NCI-H82 treated with DMSO at 0.1 percent for 48 hours (cell line): ENCODE measurements around the gene TLR9.

Source experiments
- DNase-seq: peaks from one replicate; lab custom pipeline; 2025; ENCODE audit not compliant: unreplicated experiment; lab: John Stamatoyannopoulos, UW

Gene TLR9

DNA sequence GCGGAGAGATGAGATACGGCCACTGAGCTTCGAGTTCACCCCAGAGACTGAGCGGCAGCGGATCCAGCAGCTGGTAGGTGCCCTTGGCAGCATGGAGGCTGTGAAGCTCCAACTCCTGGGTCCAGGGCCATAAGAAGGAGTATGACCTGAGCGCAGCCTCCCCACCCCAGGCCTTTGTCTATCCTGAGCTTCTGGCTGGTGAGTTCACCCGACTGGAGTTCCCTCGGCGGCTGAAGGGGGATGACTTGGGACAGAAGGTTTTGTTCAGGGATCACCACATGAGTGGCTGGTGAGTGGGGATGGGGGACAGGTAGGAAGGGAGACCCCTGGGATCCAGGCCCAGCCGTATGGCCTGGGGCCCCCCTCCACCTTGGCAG, 22.7 kb upstream of the TLR9 start:
- DNase-seq: no peak

DNA sequence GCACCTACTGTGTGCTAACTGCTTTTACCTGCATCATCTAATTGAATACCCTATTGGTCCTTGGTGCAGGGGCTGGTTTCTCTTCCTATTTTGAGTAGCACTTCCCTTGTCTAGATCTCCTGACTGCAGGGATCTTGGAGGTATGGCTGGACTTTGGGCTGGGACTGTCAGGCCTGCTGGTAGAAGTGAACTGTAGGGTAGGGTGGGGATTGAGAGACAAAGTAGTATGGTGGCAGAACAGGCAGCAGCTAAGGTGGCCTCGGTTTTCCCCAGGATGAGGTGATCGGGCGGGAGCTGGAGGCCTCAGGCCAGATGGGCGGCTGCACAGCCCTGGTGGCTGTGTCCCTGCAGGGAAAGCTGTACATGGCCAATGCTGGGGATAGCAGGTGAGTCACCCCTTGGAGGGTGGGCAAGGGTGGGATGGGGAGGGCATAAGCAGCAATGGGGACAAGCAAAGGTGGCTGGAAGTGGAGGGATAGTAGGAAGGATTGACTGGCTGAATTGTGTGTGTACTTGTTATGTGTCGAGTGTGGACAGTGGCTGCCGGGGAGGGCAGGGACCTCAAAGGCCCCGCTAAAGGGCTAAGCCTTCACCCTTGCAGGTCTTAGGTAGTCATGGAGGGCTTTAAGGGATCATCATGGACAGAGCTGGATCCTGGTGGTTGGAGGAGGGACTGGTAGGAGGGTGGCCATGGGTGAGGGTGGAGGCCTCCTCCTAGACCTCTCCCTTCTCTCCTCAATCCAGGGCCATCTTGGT, 22.1 kb upstream of the TLR9 start:
- no peak for DNase-seq

GRCh38 chr3:52246728-52247408, 21.4 kb upstream of the TLR9 start:
- no peak for DNase-seq

- no peak for DNase-seq
Observed at GRCh38 chr3:52246264-52246620, 20.8 kb upstream of the TLR9 start.

GRCh38 chr3:52245322-52246263, 20.1 kb upstream of the TLR9 start, which contains the start of gene PPM1M:
PPM1M (plus strand) TSS chr3:52245759; CDS start chr3:52245825, 66 bp downstream.
- no peak for DNase-seq

DNA sequence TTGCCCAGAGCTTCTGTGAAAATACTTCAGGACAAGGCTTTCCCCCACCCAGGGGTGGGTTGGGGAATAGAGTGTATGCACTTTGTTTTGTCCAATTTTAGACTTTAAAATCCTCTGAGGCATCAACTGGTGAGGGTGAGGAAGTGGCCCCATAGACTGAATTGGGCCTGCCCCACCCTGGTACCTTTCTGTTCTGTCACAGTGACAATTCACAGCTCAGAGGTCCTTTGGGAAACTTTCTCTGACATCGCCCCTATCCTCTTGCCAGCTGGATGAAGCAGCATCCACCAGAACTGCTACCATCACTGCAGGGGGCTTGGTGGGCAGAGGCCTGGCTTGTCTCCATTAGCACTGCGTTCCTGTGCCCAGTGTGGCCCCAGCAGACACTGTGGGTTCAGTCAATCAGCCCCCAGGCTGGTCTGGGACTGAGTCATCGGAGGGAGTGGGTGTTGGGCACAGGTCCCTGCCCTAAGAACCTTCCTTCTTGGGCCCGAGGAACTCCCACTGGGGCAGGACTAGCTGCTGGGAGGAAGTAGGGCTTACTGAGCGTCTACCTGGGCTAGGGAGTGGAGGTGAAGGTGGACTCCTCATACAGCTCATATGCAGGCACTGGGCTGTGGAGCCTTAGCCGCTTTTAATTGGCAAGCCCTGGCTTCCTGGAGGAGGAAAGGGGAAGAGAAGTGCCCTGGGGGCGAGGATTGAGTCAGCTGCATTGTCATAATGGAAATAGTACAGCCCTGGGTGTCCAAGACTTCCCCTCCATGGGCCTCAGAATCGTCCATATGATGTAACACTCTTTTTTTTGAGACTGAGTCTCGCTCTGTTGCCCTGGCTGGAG, 18.6 kb upstream of the TLR9 start:
- no peak for DNase-seq

- DNase-seq: no peak
Observed at GRCh38 chr3:52242039-52242438, 16.6 kb upstream of the TLR9 start.

DNA sequence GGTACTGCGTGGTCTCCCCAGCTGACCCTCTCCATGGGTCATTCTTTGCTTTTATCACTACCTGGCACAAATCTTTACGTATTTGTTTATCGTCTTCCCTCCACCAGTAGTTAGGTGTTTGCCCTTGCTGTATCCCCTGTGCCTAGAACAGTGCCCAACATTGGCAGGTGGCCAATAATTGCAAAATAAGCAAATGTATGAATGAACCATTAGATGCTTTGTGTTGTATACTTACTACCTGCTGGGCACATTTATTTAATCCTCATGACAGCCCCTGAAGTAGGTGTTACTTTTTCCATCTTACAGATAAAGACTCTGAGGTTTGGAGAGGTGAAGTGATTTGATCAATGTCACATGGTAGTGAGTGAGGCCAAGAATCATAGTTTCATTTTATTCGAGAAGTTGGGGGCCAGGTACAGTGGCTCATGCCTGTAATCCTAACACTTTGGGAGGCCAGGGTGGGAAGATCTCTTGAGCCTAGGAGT, 15.5 kb upstream of the TLR9 start:
- DNase-seq: no peak

DNA sequence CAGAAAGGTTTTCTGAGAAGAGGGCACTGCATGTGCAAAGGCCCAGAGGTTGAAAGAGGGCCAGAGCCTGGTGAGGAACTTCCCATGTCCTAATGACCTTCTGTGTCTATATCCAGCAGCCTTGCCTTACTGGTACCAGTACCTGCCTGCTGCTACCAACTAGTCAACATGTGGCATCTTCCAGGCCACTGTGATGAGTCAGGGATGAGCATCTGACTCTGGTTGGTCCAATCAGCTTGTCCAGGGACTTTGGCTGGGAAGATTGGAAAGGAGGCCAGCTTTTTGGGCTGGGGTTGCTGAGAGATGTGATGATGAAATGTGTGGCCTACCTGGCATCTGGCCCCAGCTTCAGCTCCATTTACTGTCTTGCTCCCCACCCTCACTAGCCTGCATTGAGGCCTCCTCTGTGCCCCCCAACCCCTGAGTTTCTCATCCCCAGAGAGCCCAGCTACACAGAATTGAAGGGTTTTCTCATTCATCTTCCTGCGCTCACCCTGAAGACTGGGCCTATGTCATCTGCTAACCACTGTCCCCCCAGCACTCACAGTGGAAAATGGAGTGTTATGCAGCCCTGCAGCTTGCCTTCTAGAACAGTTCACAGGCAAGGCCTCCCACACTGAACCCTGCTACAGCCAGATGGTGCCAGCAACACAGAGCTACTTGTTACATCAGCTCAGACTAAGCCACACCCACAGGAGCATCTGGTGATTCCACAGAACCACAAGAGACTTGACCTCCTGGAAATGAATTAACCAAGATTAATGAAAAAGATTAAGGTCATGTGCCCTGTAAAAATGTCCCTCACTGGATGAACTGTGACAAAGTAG, 14.8 kb upstream of the TLR9 start:
- peak; percentile 92 for DNase-seq

DNA sequence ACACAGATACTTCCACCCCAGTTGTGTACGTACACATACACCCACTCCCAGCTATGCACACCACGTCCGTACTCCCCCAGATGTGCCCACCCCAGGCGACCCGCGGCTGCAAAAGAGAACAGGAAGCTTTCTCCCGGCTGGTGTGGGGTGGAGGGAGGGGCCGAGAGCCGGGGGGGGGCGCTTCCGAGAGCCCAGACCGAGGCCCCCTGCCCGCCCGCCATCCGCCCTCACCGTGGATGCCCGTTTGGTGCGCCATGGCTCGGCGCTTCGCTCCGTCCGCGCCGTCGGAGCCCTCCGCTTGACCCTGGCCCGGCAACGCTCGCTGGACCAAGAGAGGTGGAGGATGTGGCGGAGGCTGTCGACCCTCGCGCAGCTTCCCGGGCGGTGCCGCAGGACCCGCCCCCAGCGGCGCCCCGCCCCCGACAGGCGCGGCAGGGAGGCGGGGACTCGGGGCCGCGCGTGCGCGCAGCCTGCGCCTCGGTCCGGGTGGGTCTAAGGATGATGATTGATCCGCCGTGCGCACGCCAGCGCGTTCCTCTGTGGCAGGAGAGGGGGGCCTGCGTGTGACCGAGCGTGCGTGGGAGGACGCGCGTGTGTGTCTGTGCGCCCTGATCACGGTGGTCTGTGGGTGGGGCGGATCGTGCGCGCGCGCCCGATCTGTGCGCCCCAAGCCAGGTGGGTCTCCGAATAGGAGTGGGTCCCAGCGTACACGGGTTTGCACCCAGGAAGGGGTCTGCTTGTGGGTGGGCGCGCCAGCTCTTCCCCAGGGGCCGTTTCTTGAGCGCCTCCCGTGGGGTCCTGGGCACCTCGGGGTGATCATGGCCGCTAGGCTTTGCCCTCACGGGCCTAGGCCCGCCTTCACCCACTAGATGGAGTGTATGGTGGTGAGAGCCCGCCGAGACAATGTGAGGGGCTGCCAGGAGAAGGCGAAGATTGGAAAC, 13.6 kb upstream of the TLR9 start, which contains the start of gene TWF2:
Gene TWF2, minus strand, starts transcription at position 398 of the 941 bp plus-strand sequence. Its CDS starts 142 bp downstream, at position 256.
- DNase-seq: peak; percentile 3

GRCh38 chr3:52238193-52238760, 12.8 kb upstream of the TLR9 start:
- DNase-seq: no peak

DNA sequence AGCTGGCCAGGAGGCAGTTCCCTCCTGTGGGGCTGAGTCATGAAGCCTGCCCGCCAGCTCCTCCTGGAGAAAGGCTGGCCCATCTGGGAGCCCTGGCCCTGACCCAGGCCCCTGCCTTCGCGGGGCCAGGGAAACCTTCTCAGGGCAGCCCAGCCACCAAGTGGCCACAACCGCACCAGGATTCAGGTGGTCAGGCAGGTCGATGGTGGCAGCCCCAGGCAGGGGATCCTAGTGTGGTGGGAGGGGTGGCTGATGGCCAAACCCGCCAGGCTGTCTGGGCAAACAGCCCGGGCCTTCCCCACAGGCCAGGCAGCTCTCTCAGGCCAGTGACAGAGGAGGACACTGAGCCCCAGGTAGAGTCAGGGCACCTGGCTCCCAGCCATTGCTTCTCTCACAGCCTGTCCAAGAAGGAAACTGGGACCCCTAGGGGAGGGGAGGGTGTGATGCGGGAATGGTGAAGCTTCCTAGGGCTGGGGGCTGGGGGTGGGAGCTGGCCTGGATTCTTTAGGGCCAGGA, 12.3 kb upstream of the TLR9 start:
- no peak for DNase-seq

DNA sequence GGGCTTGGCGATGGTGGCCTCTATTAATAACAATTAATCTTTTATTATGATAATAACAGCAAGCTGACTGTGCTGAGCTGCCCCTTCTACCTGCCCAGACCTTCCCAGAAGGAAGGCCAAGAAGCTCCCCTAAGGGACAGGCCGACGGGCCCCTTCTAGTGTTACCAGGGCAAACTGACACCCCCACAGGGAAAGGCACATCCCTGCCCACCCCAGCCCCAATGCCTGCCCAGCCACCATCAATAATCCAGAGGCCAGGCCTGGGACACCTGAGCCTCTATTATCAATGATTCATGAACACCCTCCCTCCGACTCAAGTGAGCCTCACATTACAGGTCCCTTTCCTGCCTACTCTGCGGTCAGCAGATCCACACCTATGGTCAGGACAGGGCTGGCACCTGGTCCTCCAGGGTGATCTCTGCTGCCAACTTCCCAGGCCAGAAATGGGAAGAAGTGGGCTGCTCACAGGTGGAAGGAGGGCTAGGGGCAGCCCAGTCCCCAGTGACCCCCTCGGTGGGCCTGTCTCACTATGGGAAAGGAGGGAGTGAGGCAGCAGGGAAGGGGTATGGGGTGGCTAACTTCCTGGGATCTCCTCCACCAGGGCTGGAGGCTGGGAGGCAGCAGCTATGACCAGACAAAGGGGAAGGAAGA, 11.7 kb upstream of the TLR9 start:
- DNase-seq: no peak

GRCh38 chr3:52236424-52236886, 11.0 kb upstream of the TLR9 start:
- no peak for DNase-seq

DNA sequence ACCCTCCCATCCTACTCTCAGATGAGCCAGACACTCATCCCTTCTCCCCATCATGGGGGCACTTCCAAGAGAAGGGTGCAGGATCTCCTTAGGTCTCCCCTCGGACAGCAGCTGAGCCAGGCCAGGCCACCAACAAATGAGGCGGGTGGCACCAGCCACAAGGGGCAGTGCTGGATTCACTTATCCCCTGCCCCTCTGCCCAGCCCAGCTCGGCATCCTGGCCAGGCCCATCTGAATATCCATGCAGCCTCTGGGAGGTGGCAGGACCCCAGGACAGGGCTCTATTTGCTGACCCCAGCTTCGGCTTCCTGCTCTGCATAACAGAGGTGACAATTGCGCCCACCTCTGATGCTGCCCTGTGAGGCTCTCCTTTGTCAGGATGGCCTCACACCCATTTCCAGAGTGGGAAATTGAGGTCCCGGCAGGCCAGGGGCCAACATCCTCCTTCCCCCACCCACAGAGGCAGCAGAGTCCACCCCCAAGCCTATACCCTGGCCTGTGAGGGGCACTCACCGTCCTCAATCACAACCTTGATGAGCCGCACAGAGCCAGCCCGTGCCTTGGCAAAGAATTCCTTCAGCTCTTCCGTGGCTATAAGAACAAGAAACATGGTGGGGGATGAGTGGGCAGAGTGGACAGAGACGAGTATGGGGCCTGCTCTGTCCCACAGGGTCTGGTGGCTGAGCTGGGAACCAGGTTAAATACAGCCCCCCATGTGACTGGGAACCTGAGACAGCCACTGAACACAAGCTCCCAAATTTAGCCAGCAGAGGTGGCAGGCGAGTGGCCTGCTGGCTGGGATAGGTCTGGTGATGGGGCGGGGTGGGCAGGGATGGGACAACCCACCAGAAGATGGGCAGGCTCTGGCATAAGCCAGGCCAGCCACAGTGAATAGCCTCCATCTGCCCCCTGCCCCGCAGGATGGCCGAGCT, 9.3 kb upstream of the TLR9 start:
- no peak for DNase-seq

DNA sequence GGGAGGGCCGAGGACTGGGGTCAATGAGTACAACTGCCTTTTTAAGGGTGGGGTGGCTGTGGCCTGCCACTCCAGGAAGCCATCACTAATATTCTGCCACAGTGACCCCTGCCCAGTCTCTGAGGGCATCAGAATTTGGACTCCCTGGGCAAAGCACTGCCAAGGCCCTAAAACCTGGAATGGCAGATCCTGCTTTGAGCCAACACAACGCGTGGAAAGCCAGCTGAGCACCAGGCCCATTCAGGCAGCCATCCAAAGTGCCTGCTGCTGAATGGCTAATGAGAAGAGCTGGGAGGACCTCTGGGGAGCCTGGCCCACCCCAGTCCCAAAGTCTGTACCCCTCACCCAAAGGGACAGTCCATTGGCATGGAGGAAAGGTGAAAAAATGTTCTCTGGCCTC, 8.5 kb upstream of the TLR9 start:
- no peak for DNase-seq
